Ishikawa (cell line): ENCODE results near the gene ABCC4.
A peak's percentile ranks its signal among the peaks of the same experiment; 100 is the strongest.

Source experiments
- CEBPB ChIP-seq: IDR thresholded peaks from 2 replicates; pipeline ENCODE4 v1.6.1; 2012
- EP300 ChIP-seq: IDR thresholded peaks from 2 replicates; pipeline ENCODE4 v1.6.1; 2012; ENCODE audit warnings: borderline replicate concordance
- FOXM1 ChIP-seq: IDR thresholded peaks from 2 replicates; pipeline ENCODE4 v1.6.1; 2012; ENCODE audit warnings: low read depth, borderline replicate concordance
- MAX ChIP-seq: IDR thresholded peaks from 2 replicates; pipeline ENCODE4 v1.6.1; 2012
- NFIC ChIP-seq: IDR thresholded peaks from 2 replicates; pipeline ENCODE4 v1.6.1; 2012
- RAD21 ChIP-seq: IDR thresholded peaks from 2 replicates; pipeline ENCODE4 v1.6.1; 2012; ENCODE audit warnings: low read depth
- TCF12 ChIP-seq: IDR thresholded peaks from 2 replicates; pipeline ENCODE4 v1.6.1; 2012; ENCODE audit warnings: low read depth
- YY1 ChIP-seq: IDR thresholded peaks from 2 replicates; pipeline ENCODE4 v1.6.1; 2012; ENCODE audit warnings: low read depth
- TF ChIP-seq, protein P1 (sequence below): IDR thresholded peaks from 2 replicates; pipeline ENCODE4 v1.6.1; 2012; ENCODE audit warnings: low read depth, mild to moderate bottlenecking

DNA sequence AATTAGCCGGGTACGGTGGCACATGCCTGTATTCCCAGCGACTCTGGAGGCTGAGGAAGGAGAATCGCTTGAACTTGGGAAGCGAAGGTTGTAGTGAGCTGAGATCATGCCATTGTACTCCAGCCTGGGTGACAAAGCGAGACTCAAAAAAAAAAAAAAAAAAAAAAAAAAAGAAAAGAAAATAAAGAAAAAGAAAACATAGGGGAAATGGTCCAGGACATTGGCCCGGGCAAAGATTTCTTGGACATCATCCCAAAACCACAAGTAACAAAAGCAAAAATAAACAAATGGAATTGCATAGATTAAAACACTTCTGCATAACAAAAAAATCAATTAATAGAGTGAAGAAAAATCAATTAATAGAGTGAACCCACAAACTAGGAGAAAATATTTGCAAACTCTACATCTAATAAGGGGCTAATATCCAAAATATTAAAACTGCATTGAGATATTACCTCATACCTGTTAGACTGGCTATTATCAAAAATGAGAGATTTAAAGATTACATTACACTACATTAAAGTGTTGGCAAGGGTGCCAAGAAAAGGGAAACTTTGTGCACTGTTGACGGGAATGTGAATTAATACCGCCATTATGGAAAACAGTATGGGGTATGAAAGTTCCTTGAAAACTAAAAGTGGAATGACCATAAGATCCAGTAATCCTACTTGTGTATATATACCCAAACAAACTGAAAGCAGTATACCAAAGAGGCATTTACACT is 18.5 kb upstream of the ABCC4 start:
- TF ChIP-seq EP300 (no peak), YY1 (no peak), CEBPB (no peak), MAX (no peak), TCF12 (no peak), NFIC (peak; percentile 26; the same call in 1 of the 2 replicates), FOXM1 (no peak), RAD21 (no peak)
- TF ChIP-seq, protein P1, sequence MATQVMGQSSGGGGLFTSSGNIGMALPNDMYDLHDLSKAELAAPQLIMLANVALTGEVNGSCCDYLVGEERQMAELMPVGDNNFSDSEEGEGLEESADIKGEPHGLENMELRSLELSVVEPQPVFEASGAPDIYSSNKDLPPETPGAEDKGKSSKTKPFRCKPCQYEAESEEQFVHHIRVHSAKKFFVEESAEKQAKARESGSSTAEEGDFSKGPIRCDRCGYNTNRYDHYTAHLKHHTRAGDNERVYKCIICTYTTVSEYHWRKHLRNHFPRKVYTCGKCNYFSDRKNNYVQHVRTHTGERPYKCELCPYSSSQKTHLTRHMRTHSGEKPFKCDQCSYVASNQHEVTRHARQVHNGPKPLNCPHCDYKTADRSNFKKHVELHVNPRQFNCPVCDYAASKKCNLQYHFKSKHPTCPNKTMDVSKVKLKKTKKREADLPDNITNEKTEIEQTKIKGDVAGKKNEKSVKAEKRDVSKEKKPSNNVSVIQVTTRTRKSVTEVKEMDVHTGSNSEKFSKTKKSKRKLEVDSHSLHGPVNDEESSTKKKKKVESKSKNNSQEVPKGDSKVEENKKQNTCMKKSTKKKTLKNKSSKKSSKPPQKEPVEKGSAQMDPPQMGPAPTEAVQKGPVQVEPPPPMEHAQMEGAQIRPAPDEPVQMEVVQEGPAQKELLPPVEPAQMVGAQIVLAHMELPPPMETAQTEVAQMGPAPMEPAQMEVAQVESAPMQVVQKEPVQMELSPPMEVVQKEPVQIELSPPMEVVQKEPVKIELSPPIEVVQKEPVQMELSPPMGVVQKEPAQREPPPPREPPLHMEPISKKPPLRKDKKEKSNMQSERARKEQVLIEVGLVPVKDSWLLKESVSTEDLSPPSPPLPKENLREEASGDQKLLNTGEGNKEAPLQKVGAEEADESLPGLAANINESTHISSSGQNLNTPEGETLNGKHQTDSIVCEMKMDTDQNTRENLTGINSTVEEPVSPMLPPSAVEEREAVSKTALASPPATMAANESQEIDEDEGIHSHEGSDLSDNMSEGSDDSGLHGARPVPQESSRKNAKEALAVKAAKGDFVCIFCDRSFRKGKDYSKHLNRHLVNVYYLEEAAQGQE: no peak
